ENCODE data around the gene AHRR. TPM values are rescaled to one million over a fixed set of nuclear protein-coding genes. Genes with fewer than 3 reads are reported as not detected.

Gene AHRR
- total RNA-seq, 1 donor from 2014 or later: 10.5 TPM

DNA sequence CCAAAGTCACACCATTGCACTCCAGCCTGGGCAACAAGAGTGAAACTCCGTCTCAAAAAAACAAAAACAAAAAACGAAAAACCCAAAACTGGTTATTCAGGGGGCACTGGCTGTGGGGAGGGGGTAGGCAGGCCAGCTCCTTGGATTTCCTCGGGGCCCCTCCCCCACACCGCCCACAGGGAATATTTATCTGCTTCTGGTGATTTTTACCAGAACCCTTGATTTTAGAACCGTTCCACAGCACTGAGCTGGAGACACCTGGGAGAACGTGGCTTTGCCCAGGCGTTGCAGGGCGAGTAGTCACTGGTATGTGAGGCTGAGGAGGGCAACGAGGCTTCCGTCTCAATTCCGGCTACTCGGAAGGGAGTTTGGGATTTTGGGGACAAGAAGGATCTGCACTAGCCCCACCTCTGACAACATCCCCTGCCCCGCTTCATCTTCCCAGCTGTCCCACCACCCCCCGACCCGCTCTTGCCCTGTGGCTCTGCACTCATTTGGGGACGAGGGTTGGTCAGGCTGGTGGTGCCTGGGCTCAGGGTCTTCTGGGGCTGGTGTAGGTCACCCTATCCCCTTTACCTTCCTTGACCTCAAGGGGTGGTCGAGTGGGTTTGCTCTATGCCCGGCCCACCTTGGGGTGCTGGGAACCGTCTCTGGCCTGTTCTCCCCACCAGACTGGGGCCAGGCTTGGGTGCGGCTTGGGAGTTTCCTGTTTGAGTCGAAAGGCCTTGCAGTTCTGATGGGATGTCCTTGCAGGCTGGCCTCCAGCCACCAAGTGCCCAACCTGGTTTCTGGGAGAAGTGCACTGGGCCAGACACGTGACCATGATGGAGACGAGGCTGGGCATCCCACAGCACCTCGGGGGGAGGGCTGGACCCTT, 3.5 kb downstream of the AHRR start:
- Histone ChIP-seq H3K27me3 (ENCODE audit: insufficient read depth, low read length) (peaks cover 3% of the 10 kb centered on the region), H3K79me2 (ENCODE audit: insufficient read depth, low read length) (peaks cover 73% of the 10 kb centered on the region), H2AFZ (ENCODE audit: low read depth, low read length) (no peak overlapping the region), H4K20me1 (ENCODE audit: insufficient read depth, low read length) (peaks cover 38% of the 10 kb centered on the region), H3K9ac (ENCODE audit: low read length) (no peak overlapping the region), H3K4me1 (ENCODE audit: insufficient read depth, low read length) (peaks cover 28% of the 10 kb centered on the region), H3K4me2 (ENCODE audit: low read length) (no peak overlapping the region), H3K36me3 (ENCODE audit: insufficient read depth, low read length) (no peaks in the 10 kb centered on the region), H3K9me3 (ENCODE audit: insufficient read depth, low read depth, low read length) (no peaks in the 10 kb centered on the region), H3K27ac (ENCODE audit: low read depth, low read length) (no peak overlapping the region), H3K4me3 (ENCODE audit: insufficient read depth, low read depth, low read length) (no peak overlapping the region)
- no peak for FAIRE-seq
- DNase-seq (ENCODE audit: low read depth): no peak
- TF ChIP-seq, protein P1, sequence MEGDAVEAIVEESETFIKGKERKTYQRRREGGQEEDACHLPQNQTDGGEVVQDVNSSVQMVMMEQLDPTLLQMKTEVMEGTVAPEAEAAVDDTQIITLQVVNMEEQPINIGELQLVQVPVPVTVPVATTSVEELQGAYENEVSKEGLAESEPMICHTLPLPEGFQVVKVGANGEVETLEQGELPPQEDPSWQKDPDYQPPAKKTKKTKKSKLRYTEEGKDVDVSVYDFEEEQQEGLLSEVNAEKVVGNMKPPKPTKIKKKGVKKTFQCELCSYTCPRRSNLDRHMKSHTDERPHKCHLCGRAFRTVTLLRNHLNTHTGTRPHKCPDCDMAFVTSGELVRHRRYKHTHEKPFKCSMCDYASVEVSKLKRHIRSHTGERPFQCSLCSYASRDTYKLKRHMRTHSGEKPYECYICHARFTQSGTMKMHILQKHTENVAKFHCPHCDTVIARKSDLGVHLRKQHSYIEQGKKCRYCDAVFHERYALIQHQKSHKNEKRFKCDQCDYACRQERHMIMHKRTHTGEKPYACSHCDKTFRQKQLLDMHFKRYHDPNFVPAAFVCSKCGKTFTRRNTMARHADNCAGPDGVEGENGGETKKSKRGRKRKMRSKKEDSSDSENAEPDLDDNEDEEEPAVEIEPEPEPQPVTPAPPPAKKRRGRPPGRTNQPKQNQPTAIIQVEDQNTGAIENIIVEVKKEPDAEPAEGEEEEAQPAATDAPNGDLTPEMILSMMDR (IDR thresholded peaks at IDR 0.05; ENCODE audit: insufficient read depth, low read depth, low read length): no peak
- TF ChIP-seq EZH2 (IDR thresholded peaks at IDR 0.05; ENCODE audit: insufficient read depth, low read length): no peak
- no peak overlapping the region for H3K27ac Mint-ChIP-seq (ENCODE audit: unreplicated experiment)
- no peaks in the 10 kb centered on the region for H3K9me3 Mint-ChIP-seq (ENCODE audit: unreplicated experiment)
- peaks cover 9% of the 10 kb centered on the region for H3K27me3 Mint-ChIP-seq (ENCODE audit: low read depth, unreplicated experiment)
- H3K4me3 Mint-ChIP-seq (ENCODE audit: unreplicated experiment): no peak overlapping the region
- peaks cover 3% of the 10 kb centered on the region for H3K36me3 Mint-ChIP-seq (ENCODE audit: low read depth, unreplicated experiment)
- peaks cover 3% of the 10 kb centered on the region for H3K4me1 Mint-ChIP-seq (ENCODE audit: low read depth, unreplicated experiment)

DNA sequence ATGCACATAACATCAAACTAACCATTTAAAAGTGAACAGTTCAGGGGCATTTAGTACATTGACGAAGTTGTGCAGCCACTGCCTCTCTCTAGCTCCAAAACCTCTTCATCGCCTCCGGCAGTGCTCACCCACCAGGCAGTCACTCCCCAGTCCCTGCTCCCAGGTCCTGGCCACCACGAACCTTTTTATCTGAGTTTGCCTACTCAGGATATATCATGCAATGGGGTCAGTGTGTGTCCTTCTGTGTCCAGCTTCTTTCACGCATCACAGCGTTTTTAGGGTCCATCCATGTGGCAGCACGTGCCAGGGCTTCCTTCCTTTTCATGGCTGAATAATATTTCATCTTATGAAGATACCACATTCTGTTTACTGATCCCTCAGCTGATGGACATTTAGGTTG, 4.6 kb downstream of the AHRR start:
- FAIRE-seq (no peak), DNase-seq (ENCODE audit: low read depth) (no peak)
- Mint-ChIP-seq H3K27me3 (ENCODE audit: low read depth, unreplicated experiment) (peaks cover 5% of the 10 kb centered on the region), H3K4me1 (ENCODE audit: low read depth, unreplicated experiment) (peaks cover 3% of the 10 kb centered on the region), H3K27ac (ENCODE audit: unreplicated experiment) (peak overlapping the region; percentile 14), H3K4me3 (ENCODE audit: unreplicated experiment) (no peak overlapping the region), H3K36me3 (ENCODE audit: low read depth, unreplicated experiment) (peaks cover 3% of the 10 kb centered on the region), H3K9me3 (ENCODE audit: unreplicated experiment) (no peaks in the 10 kb centered on the region)
- no peak for TF ChIP-seq EZH2 (IDR thresholded peaks at IDR 0.05; ENCODE audit: insufficient read depth, low read length)
- TF ChIP-seq, protein P1 (IDR thresholded peaks at IDR 0.05; ENCODE audit: insufficient read depth, low read depth, low read length): no peak
- Histone ChIP-seq H3K4me3 (ENCODE audit: insufficient read depth, low read depth, low read length) (no peak overlapping the region), H3K27me3 (ENCODE audit: insufficient read depth, low read length) (no peaks in the 10 kb centered on the region), H3K36me3 (ENCODE audit: insufficient read depth, low read length) (no peaks in the 10 kb centered on the region), H3K4me2 (ENCODE audit: low read length) (no peak overlapping the region), H3K9ac (ENCODE audit: low read length) (no peak overlapping the region), H3K4me1 (ENCODE audit: insufficient read depth, low read length) (peaks cover 19% of the 10 kb centered on the region), H4K20me1 (ENCODE audit: insufficient read depth, low read length) (peaks cover 44% of the 10 kb centered on the region), H3K27ac (ENCODE audit: low read depth, low read length) (no peak overlapping the region), H3K79me2 (ENCODE audit: insufficient read depth, low read length) (peaks cover 83% of the 10 kb centered on the region), H2AFZ (ENCODE audit: low read depth, low read length) (no peak overlapping the region), H3K9me3 (ENCODE audit: insufficient read depth, low read depth, low read length) (no peaks in the 10 kb centered on the region)
